ENCODE data around the gene KDM3A.

Gene KDM3A

GRCh38 chr2:86513948-86514660, 72.9 kb downstream of the KDM3A start:
- no peak for DNase-seq (ENCODE audit: low read depth)

GRCh38 chr2:86518481-86518880, 77.3 kb downstream of the KDM3A start:
- no peak for DNase-seq (ENCODE audit: low read depth)

GRCh38 chr2:86519349-86519748, 78.2 kb downstream of the KDM3A start:
- no peak for DNase-seq (ENCODE audit: low read depth)

GRCh38 chr2:86520153-86520552, 79.0 kb downstream of the KDM3A start:
- DNase-seq (ENCODE audit: low read depth) = no peak

GRCh38 chr2:86521922-86522321, 80.8 kb downstream of the KDM3A start:
- no peak for DNase-seq (ENCODE audit: low read depth)

- DNase-seq (ENCODE audit: low read depth) = no peak
Observed at GRCh38 chr2:86522711-86523110, 81.5 kb downstream of the KDM3A start.

GRCh38 chr2:86523491-86523890, 82.3 kb downstream of the KDM3A start:
- no peak for DNase-seq (ENCODE audit: low read depth)

- no peak for DNase-seq (ENCODE audit: low read depth)
Observed at GRCh38 chr2:86525421-86526340, 84.5 kb downstream of the KDM3A start.

- no peak for DNase-seq (ENCODE audit: low read depth)
Observed at GRCh38 chr2:86533589-86533988, 92.4 kb downstream of the KDM3A start.

GRCh38 chr2:86541334-86541733, 100.2 kb downstream of the KDM3A start:
- DNase-seq (ENCODE audit: low read depth) = peak; percentile 27

All from amniotic epithelial cell (primary cell).